DMS53 (cell line): ENCODE data around the gene ST6GALNAC3.
A peak's percentile ranks its signal among the peaks of the same experiment; 100 is the strongest.

Experiments used
- DNase-seq: peaks from one replicate; lab custom pipeline; 2025; lab: John Stamatoyannopoulos, UW

Gene ST6GALNAC3

GRCh38 chr1:76583235-76583868 lies 508.8 kb downstream of the ST6GALNAC3 start:
- DNase-seq = no peak

GRCh38 chr1:76583875-76584477 lies 509.4 kb downstream of the ST6GALNAC3 start:
- DNase-seq = peak; percentile 23

- DNase-seq = no peak
These were observed 511.6 kb downstream of the ST6GALNAC3 start for GRCh38 chr1:76585980-76586674.

- DNase-seq = no peak
These were observed 512.7 kb downstream of the ST6GALNAC3 start for GRCh38 chr1:76587212-76587611.

GRCh38 chr1:76591461-76591860 lies 516.9 kb downstream of the ST6GALNAC3 start:
- no peak for DNase-seq

- no peak for DNase-seq
These were observed 517.4 kb downstream of the ST6GALNAC3 start for GRCh38 chr1:76591963-76592362.

- no peak for DNase-seq
These were observed 518.6 kb downstream of the ST6GALNAC3 start for GRCh38 chr1:76593141-76593540.

GRCh38 chr1:76593618-76594017 lies 519.1 kb downstream of the ST6GALNAC3 start:
- DNase-seq = no peak

GRCh38 chr1:76595024-76595423 lies 520.5 kb downstream of the ST6GALNAC3 start:
- peak; percentile 85 for DNase-seq

- no peak for DNase-seq
These were observed 526.9 kb downstream of the ST6GALNAC3 start for GRCh38 chr1:76601465-76601864.

GRCh38 chr1:76607717-76608116 lies 533.2 kb downstream of the ST6GALNAC3 start:
- peak; percentile 40 for DNase-seq

GRCh38 chr1:76611770-76612445 lies 537.4 kb downstream of the ST6GALNAC3 start:
- DNase-seq = no peak

- no peak for DNase-seq
These were observed 539.3 kb downstream of the ST6GALNAC3 start for GRCh38 chr1:76613886-76614285.

GRCh38 chr1:76615253-76616035 lies 540.9 kb downstream of the ST6GALNAC3 start:
- no peak for DNase-seq

GRCh38 chr1:76620371-76620770 lies 545.8 kb downstream of the ST6GALNAC3 start:
- DNase-seq = no peak

- no peak for DNase-seq
These were observed 548.4 kb downstream of the ST6GALNAC3 start for GRCh38 chr1:76622774-76623528.

GRCh38 chr1:76625886-76626678 lies 551.5 kb downstream of the ST6GALNAC3 start:
- DNase-seq = no peak

GRCh38 chr1:76627498-76627897 lies 553.0 kb downstream of the ST6GALNAC3 start:
- no peak for DNase-seq

GRCh38 chr1:76627901-76628300 lies 553.4 kb downstream of the ST6GALNAC3 start:
- DNase-seq = no peak

GRCh38 chr1:76632136-76632535 lies 557.6 kb downstream of the ST6GALNAC3 start:
- no peak for DNase-seq
